ENCODE data around the gene DHRS3. TPM values are rescaled to one million over a fixed set of nuclear protein-coding genes. Genes with fewer than 3 reads are reported as not detected.
A peak's percentile ranks its signal among the peaks of the same experiment; 100 is the strongest.

Gene DHRS3
- total and polyA plus RNA-seq, 2 donors (not counting 1 experiment from before 2014, with no cell fraction given), result 0.37 TPM

- TF ChIP-seq CTCF (IDR thresholded peaks at IDR 0.05) (no peak), EZH2 (IDR thresholded peaks at IDR 0.05; ENCODE audit: borderline replicate concordance, insufficient read depth, low read depth, low read length, poor library complexity, severe bottlenecking) (no peak)
- no peaks in the 10 kb centered on the region for H3K79me2 ChIP-seq (ENCODE audit: control insufficient read depth, insufficient read depth, low read length)
- H3K4me3 Mint-ChIP-seq, result peak overlapping the region; percentile 86
- peaks cover 0 to 54% (median 11%) of the 10 kb centered on the region in 4 experiments for H3K27me3 ChIP-seq (replicated peaks in 1 of 4; ENCODE audit: control extremely low read depth in 1 of 4, control insufficient read depth in 3 of 4, insufficient read depth in 4 of 4, low read length in 3 of 4)
- no peaks in the 10 kb centered on the region for H4K20me1 ChIP-seq (ENCODE audit: control insufficient read depth, insufficient read depth, low read length, poor library complexity, severe bottlenecking)
- H3K9me3 ChIP-seq (ENCODE audit: control extremely low read depth in 1 of 3, control insufficient read depth in 2 of 3, insufficient read depth in 1 of 3, low read length in 2 of 3), result peaks cover 0 to 6% (median 0%) of the 10 kb centered on the region in 3 donors
- peaks cover 29 to 46% of the 10 kb centered on the region in 2 donors for H3K4me1 ChIP-seq (ENCODE audit: control insufficient read depth in 2 of 2, insufficient read depth in 2 of 2, low read length in 2 of 2)
- no peaks in the 10 kb centered on the region for H3K36me3 ChIP-seq (replicated peaks in 1 of 2; ENCODE audit: control extremely low read depth in 1 of 2, control insufficient read depth in 1 of 2, extremely low read depth in 1 of 2, insufficient read depth in 2 of 2, low read length in 1 of 2)
- H2AFZ ChIP-seq (ENCODE audit: insufficient read depth, low read depth, low read length, poor library complexity, severe bottlenecking), result peak overlapping the region; percentile 75
- H3K4me1 Mint-ChIP-seq, result peaks cover 42% of the 10 kb centered on the region
- no peaks in the 10 kb centered on the region for H3K9me3 Mint-ChIP-seq (ENCODE audit: insufficient read depth)
- DNase-seq (no peak), ATAC-seq (ENCODE audit: low read depth) (no peak)
- intact Hi-C loops (cut with micrococcal nuclease), result no loop called here
- peak overlapping the region; percentile 92 for H3K4me2 ChIP-seq (replicated peaks; ENCODE audit: low read depth, low read length, poor library complexity, severe bottlenecking)
- WGBS (ENCODE audit: insufficient coverage), result 6% methylated on average over 3 of the region's 6 CpGs
- CTCF ChIA-PET, result interaction anchor here (0.6 to 4.2 kb wide), 9 partner anchors 27 to 343 kb away, joined by 3 to 50 read pairs (median 4); no protein-coding TSS in a partner anchor
- H3K9ac ChIP-seq (ENCODE audit: low read length), result peak overlapping the region; percentile 63
- H3K27me3 Mint-ChIP-seq, result peaks cover 61% of the 10 kb centered on the region
- no peak overlapping the region for H3K27ac Mint-ChIP-seq
- POLR2A ChIA-PET, result no interaction called here
- H3K4me3 ChIP-seq (ENCODE audit: control extremely low read depth in 1 of 5, extremely low read depth in 1 of 5, insufficient read depth in 1 of 5, low read depth in 2 of 5, low read length in 4 of 5), result peak overlapping the region; percentile 8 to 71 (median 57)
- no peak overlapping the region for H3K27ac ChIP-seq (ENCODE audit: low read length in 2 of 2)
Measured at GRCh38 chr1:12618661-12618964, 603 bp upstream of the DHRS3 start.

GRCh38 chr1:12617511-12617900, 504 bp downstream of the DHRS3 start:
- no peak for DNase-seq
- H3K4me1 ChIP-seq (ENCODE audit: control insufficient read depth in 2 of 2, insufficient read depth in 2 of 2, low read length in 2 of 2), result peaks cover 29 to 46% of the 10 kb centered on the region in 2 donors
- H3K27me3 ChIP-seq (replicated peaks in 1 of 4; ENCODE audit: control extremely low read depth in 1 of 4, control insufficient read depth in 3 of 4, insufficient read depth in 4 of 4, low read length in 3 of 4), result peaks cover 0 to 57% (median 11%) of the 10 kb centered on the region in 4 experiments
- peak overlapping the region; percentile 86 for H3K4me3 Mint-ChIP-seq
- intact Hi-C loops (cut with micrococcal nuclease), result no loop called here
- H3K27me3 Mint-ChIP-seq, result peaks cover 63% of the 10 kb centered on the region
- ATAC-seq (ENCODE audit: low read depth), result no peak
- ChIA-PET CTCF (interaction anchor here (1.5 to 1.6 kb wide), 2 partner anchors 16 to 41 kb away, joined by 4 to 5 read pairs; no protein-coding TSS in a partner anchor), POLR2A (no interaction called here)
- H3K9ac ChIP-seq (ENCODE audit: low read length), result peak overlapping the region; percentile 63
- peak overlapping the region; percentile 92 for H3K4me2 ChIP-seq (replicated peaks; ENCODE audit: low read depth, low read length, poor library complexity, severe bottlenecking)
- no peaks in the 10 kb centered on the region for H4K20me1 ChIP-seq (ENCODE audit: control insufficient read depth, insufficient read depth, low read length, poor library complexity, severe bottlenecking)
- H3K79me2 ChIP-seq (ENCODE audit: control insufficient read depth, insufficient read depth, low read length), result no peaks in the 10 kb centered on the region
- H3K4me3 ChIP-seq (ENCODE audit: control extremely low read depth in 1 of 5, extremely low read depth in 1 of 5, insufficient read depth in 1 of 5, low read depth in 2 of 5, low read length in 4 of 5), result peak overlapping the region; percentile 38 to 71 (median 57)
- H3K4me1 Mint-ChIP-seq, result peaks cover 42% of the 10 kb centered on the region
- no peak overlapping the region for H3K27ac Mint-ChIP-seq
- WGBS (ENCODE audit: insufficient coverage), result 0% methylated on average over 2 of the region's 13 CpGs
- peaks cover 0 to 6% (median 0%) of the 10 kb centered on the region in 3 donors for H3K9me3 ChIP-seq (ENCODE audit: control extremely low read depth in 1 of 3, control insufficient read depth in 2 of 3, insufficient read depth in 1 of 3, low read length in 2 of 3)
- H2AFZ ChIP-seq (ENCODE audit: insufficient read depth, low read depth, low read length, poor library complexity, severe bottlenecking), result peak overlapping the region; percentile 75
- TF ChIP-seq EZH2 (IDR thresholded peaks at IDR 0.05; ENCODE audit: borderline replicate concordance, insufficient read depth, low read depth, low read length, poor library complexity, severe bottlenecking) (no peak), CTCF (IDR thresholded peaks at IDR 0.05) (no peak)
- H3K36me3 ChIP-seq (replicated peaks in 1 of 2; ENCODE audit: control extremely low read depth in 1 of 2, control insufficient read depth in 1 of 2, extremely low read depth in 1 of 2, insufficient read depth in 2 of 2, low read length in 1 of 2), result no peaks in the 10 kb centered on the region
- no peak overlapping the region for H3K27ac ChIP-seq (ENCODE audit: low read length in 2 of 2)
- no peaks in the 10 kb centered on the region for H3K9me3 Mint-ChIP-seq (ENCODE audit: insufficient read depth)

Data from B cell (primary cell).